H9 (cell line): Measurements from ENCODE around the gene SNX11. TPM values are rescaled to one million over a fixed set of nuclear protein-coding genes. Genes with fewer than 3 reads are reported as not detected.

Experiments used
- DNase-seq: peaks from one replicate; pipeline ENCODE4 v3.0.0-alpha.2; 2017
- H2AFZ ChIP-seq: one replicate; pipeline ENCODE4 v1.6.1; 2013; ENCODE audit warnings: mild to moderate bottlenecking, low read length, control low read depth, moderate library complexity
- H2AK5ac ChIP-seq: 2 replicates; pipeline ENCODE4 v1.6.1; 2013; ENCODE audit warnings: low read length, control low read depth, mixed read lengths; ENCODE audit not compliant: insufficient read length
- H2BK120ac ChIP-seq: one replicate; pipeline ENCODE4 v1.6.1; 2013; ENCODE audit warnings: low read depth, mild to moderate bottlenecking, low read length, control low read depth, inconsistent platforms; ENCODE audit not compliant: poor library complexity, severe bottlenecking
- H2BK12ac ChIP-seq: 2 replicates; pipeline ENCODE4 v1.6.1; 2013; ENCODE audit warnings: low read length, control low read depth, mixed read lengths, low read depth; ENCODE audit not compliant: insufficient read length
- H2BK15ac ChIP-seq: 2 replicates; pipeline ENCODE4 v1.6.1; 2013; ENCODE audit warnings: low read depth, low read length, control low read depth
- H2BK20ac ChIP-seq: one replicate; pipeline ENCODE4 v1.6.1; 2013; ENCODE audit warnings: low read depth, mild to moderate bottlenecking, low read length, control low read depth, inconsistent platforms; ENCODE audit not compliant: poor library complexity, severe bottlenecking
- H2BK5ac ChIP-seq: 2 replicates; pipeline ENCODE4 v1.6.1; 2013; ENCODE audit warnings: low read length, control low read depth, mixed read lengths; ENCODE audit not compliant: insufficient read length
- H3K14ac ChIP-seq: 2 replicates; pipeline ENCODE4 v1.6.1; 2013; ENCODE audit warnings: low read length, control low read depth; ENCODE audit not compliant: insufficient read depth
- H3K18ac ChIP-seq: 2 replicates; pipeline ENCODE4 v1.6.1; 2013; ENCODE audit warnings: low read depth, mild to moderate bottlenecking, mixed read lengths, low read length, control low read depth; ENCODE audit not compliant: insufficient read length
- H3K23ac ChIP-seq: 2 replicates; pipeline ENCODE4 v1.6.1; 2013; ENCODE audit warnings: low read length, control low read depth, mixed read lengths, low read depth; ENCODE audit not compliant: insufficient read length
- H3K23me2 ChIP-seq: 2 replicates; pipeline ENCODE4 v1.6.1; 2013; ENCODE audit warnings: low read depth, mild to moderate bottlenecking, mixed read lengths, low read length, control low read depth; ENCODE audit not compliant: insufficient read length, poor library complexity, severe bottlenecking
- H3K27ac ChIP-seq: 2 replicates; pipeline ENCODE4 v1.5.1; 2013; ENCODE audit warnings: low read length, control low read depth, mixed read lengths, low read depth; ENCODE audit not compliant: insufficient read length
- H3K27me3 ChIP-seq: 2 replicates; pipeline ENCODE4 v1.6.1; 2013; ENCODE audit warnings: low read length, control low read depth, inconsistent platforms; ENCODE audit not compliant: insufficient read depth
- H3K4ac ChIP-seq: 2 replicates; pipeline ENCODE4 v1.6.1; 2013; ENCODE audit warnings: low read depth, mild to moderate bottlenecking, control low read depth, inconsistent platforms, low read length, moderate library complexity
- H3K4me1 ChIP-seq: 2 replicates; pipeline ENCODE4 v1.6.1; 2013; ENCODE audit warnings: low read length, control low read depth, inconsistent platforms; ENCODE audit not compliant: insufficient read depth
- H3K4me2 ChIP-seq: 2 replicates; pipeline ENCODE4 v1.6.1; 2013; ENCODE audit warnings: low read length, control low read depth, mixed read lengths; ENCODE audit not compliant: insufficient read length, insufficient read depth
- H3K56ac ChIP-seq: 2 replicates; pipeline ENCODE4 v1.6.1; 2013; ENCODE audit warnings: low read depth, mild to moderate bottlenecking, mixed read lengths, low read length, control low read depth; ENCODE audit not compliant: insufficient read length
- H3K79me1 ChIP-seq: 2 replicates; pipeline ENCODE4 v1.6.1; 2013; ENCODE audit warnings: low read depth, mild to moderate bottlenecking, moderate library complexity, low read length, control low read depth, inconsistent platforms; ENCODE audit not compliant: insufficient read depth, poor library complexity, severe bottlenecking
- H3K79me2 ChIP-seq: 2 replicates; pipeline ENCODE4 v1.6.1; 2013; ENCODE audit warnings: low read length, control low read depth, inconsistent platforms; ENCODE audit not compliant: insufficient read depth
- H3K9ac ChIP-seq: 2 replicates; pipeline ENCODE4 v1.6.1; 2013; ENCODE audit warnings: low read length, control low read depth, mixed read lengths; ENCODE audit not compliant: insufficient read length; ENCODE audit errors: extremely low read depth
- H3K9me3 ChIP-seq: one replicate; pipeline ENCODE4 v1.6.1; 2013; ENCODE audit warnings: low read depth, low read length, inconsistent platforms; ENCODE audit not compliant: control insufficient read depth
- H3T11ph ChIP-seq: one replicate; pipeline ENCODE4 v1.6.1; 2013; ENCODE audit warnings: mild to moderate bottlenecking, low read length, control low read depth, inconsistent platforms
- H4K20me1 ChIP-seq: one replicate; pipeline ENCODE4 v1.6.1; 2013; ENCODE audit not compliant: control insufficient read depth, insufficient read length, insufficient read depth
- H4K5ac ChIP-seq: 2 replicates; pipeline ENCODE4 v1.6.1; 2013; ENCODE audit warnings: low read depth, mild to moderate bottlenecking, mixed read lengths, low read length, control low read depth; ENCODE audit not compliant: insufficient read length
- H4K8ac ChIP-seq: replicated peaks from 2 replicates; pipeline ENCODE4 v1.6.1; 2013; ENCODE audit warnings: low read length, control low read depth, mixed read lengths, low read depth; ENCODE audit not compliant: insufficient read length
- H4K91ac ChIP-seq: 2 replicates; pipeline ENCODE4 v1.6.1; 2013; ENCODE audit warnings: low read depth, mild to moderate bottlenecking, moderate library complexity, mixed read lengths, low read length, control low read depth; ENCODE audit not compliant: insufficient read length
- H3K27ac Mint-ChIP-seq, 3 experiments: 2 replicates in 2 of 3; 3 replicates in 1 of 3; pipeline ENCODE4 v1.8.0; 2020 to 2021; ENCODE audit warnings: mixed read lengths in 3 of 3, mild to moderate bottlenecking in 1 of 3, moderate library complexity in 1 of 3
- H3K27me3 Mint-ChIP-seq: 2 replicates; pipeline ENCODE4 v1.8.0; 2021; ENCODE audit warnings: low read depth, mild to moderate bottlenecking, moderate library complexity, mixed read lengths
- H3K36me3 Mint-ChIP-seq, 3 experiments: 2 replicates in 2 of 3; 3 replicates in 1 of 3; pipeline ENCODE4 v1.8.0; 2020 to 2021; ENCODE audit warnings: low read depth in 3 of 3, mixed read lengths in 3 of 3; ENCODE audit not compliant: insufficient read depth in 1 of 3
- H3K4me1 Mint-ChIP-seq, 2 experiments: 2 replicates each; pipeline ENCODE4 v1.8.0; 2020; ENCODE audit warnings: mixed read lengths in 2 of 2
- H3K4me3 Mint-ChIP-seq, 2 experiments: 2 replicates in 1 of 2; 3 replicates in 1 of 2; pipeline ENCODE4 v1.8.0; 2020 to 2021; ENCODE audit warnings: mild to moderate bottlenecking in 2 of 2, mixed read lengths in 2 of 2, moderate library complexity in 1 of 2
- H3K9me3 Mint-ChIP-seq, 2 experiments: 2 replicates in 1 of 2; 3 replicates in 1 of 2; pipeline ENCODE4 v1.8.0; 2020; ENCODE audit warnings: mild to moderate bottlenecking in 2 of 2, mixed read lengths in 2 of 2, moderate library complexity in 1 of 2
- WGBS: extraction: QIAGEN DNeasy Blood & Tissue Kit; methylation state at CpG from one replicate; pipeline ENCODE4 v1.1.7; 2013; ENCODE audit warnings: missing lambda C conversion rate, low lambda C conversion rate, mixed read lengths; ENCODE audit not compliant: insufficient read length; ENCODE audit errors: extremely low coverage; 5-methylcytosine and 5-hydroxymethylcytosine counted together
- total RNA-seq: library from RNA; stranded (reverse); gene quantifications from 2 replicates; pipeline ENCODE4 v1.2.1, GENCODE V29; 2021
- TF ChIP-seq, protein P1 (sequence below): fragments of 200-600 bp; sonication (generic); conservative IDR thresholded peaks from 3 replicates; pipeline ENCODE4 v1.8.0; 2021; ENCODE audit warnings: antibody characterized with exemption, mild to moderate bottlenecking

The SNX11 gene
- total RNA-seq, 1 experiment from 2014 or later, result 20.0 TPM

DNA sequence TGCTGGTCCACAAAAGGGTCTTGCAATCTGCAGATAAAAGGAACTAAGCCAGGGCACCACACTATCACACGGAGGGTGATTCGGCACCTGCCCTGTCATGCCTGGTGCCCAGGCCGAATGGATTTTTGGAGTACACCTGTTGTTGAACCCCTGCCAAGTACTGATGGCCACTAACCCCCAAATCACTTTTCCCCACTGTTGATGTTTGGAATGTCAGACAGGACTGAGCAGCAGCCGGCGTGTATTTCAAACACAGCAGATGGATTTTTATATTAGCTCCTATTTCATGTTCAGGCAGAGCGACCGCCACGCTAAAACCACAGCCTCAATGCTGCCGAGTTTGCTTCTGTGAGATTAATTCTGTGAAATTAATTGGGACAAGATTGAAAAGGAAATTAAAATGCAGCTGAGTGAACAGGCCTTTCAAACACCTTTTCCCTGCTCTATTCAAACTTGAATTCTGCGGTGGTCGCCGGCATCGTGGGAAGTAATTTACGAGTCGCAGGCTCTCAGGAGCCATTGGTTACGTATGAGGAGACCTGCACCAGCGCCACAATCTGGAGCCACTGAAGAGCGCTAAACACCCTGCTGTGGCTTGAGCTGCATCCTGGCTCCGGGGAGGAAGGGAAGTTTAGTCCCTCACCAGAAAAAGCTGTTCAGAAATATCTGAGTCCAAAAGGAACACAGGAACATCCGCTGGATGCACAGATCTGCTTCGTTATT, 48.5 kb downstream of the SNX11 start:
- Histone ChIP-seq H3K4ac (no peak overlapping the region), H4K20me1 (no peaks in the 10 kb centered on the region), H3K4me2 (no peak overlapping the region), H3K79me2 (no peaks in the 10 kb centered on the region), H3K23ac (no peak overlapping the region), H2BK5ac (no peak overlapping the region), H2BK12ac (no peak overlapping the region), H3K9me3 (no peaks in the 10 kb centered on the region), H3T11ph (no peak overlapping the region), H3K27me3 (peaks cover 2% of the 10 kb centered on the region), H2AFZ (no peak overlapping the region), H3K79me1 (no peaks in the 10 kb centered on the region), H2BK120ac (no peak overlapping the region), H4K91ac (no peak overlapping the region), H2BK20ac (no peak overlapping the region), H4K8ac (no peak overlapping the region), H3K4me1 (peaks cover 9% of the 10 kb centered on the region), H2AK5ac (no peak overlapping the region), H3K18ac (no peak overlapping the region), H3K27ac (no peak overlapping the region), H3K56ac (no peak overlapping the region), H3K9ac (no peak overlapping the region), H4K5ac (no peak overlapping the region), H2BK15ac (no peak overlapping the region), H3K14ac (no peak overlapping the region), H3K23me2 (no peaks in the 10 kb centered on the region)
- Mint-ChIP-seq H3K27me3 (peaks cover 28% of the 10 kb centered on the region), H3K9me3 (peaks cover 2% of the 10 kb centered on the region in 2 experiments; a peak in 2 of 5 replicates), H3K27ac (peak overlapping the region in 2 of 3 experiments; percentile 35 to 46; a peak in 2 of 7 replicates), H3K36me3 (no peaks in the 10 kb centered on the region; a peak in 1 of 7 replicates), H3K4me1 (peaks cover 45 to 46% of the 10 kb centered on the region in 2 experiments), H3K4me3 (no peak overlapping the region; a peak in 1 of 5 replicates)
- TF ChIP-seq, protein P1, sequence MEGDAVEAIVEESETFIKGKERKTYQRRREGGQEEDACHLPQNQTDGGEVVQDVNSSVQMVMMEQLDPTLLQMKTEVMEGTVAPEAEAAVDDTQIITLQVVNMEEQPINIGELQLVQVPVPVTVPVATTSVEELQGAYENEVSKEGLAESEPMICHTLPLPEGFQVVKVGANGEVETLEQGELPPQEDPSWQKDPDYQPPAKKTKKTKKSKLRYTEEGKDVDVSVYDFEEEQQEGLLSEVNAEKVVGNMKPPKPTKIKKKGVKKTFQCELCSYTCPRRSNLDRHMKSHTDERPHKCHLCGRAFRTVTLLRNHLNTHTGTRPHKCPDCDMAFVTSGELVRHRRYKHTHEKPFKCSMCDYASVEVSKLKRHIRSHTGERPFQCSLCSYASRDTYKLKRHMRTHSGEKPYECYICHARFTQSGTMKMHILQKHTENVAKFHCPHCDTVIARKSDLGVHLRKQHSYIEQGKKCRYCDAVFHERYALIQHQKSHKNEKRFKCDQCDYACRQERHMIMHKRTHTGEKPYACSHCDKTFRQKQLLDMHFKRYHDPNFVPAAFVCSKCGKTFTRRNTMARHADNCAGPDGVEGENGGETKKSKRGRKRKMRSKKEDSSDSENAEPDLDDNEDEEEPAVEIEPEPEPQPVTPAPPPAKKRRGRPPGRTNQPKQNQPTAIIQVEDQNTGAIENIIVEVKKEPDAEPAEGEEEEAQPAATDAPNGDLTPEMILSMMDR, result no peak
- DNase-seq, result peak; percentile 61
- no CpG with 5 or more reads among the region's 21 CpGs for WGBS
